Germinal center (tissue), 1 donor: ENCODE measurements around the gene KCNK3.

Experiments used
- DNase-seq: peaks from one replicate; pipeline ENCODE4 v3.0.0; 2012; ENCODE audit warnings: mixed read lengths, low spot score

The KCNK3 gene

GRCh38 chr2:26691881-26692278 is 642 bp upstream of the KCNK3 start:
- no peak for DNase-seq

GRCh38 chr2:26692897-26693849 is 651 bp downstream of the KCNK3 start:
- DNase-seq = no peak

GRCh38 chr2:26694001-26694400 is 1.5 kb downstream of the KCNK3 start:
- DNase-seq = no peak

- DNase-seq = no peak
These were observed 3.9 kb downstream of the KCNK3 start for GRCh38 chr2:26696351-26696816.

- DNase-seq = no peak
These were observed 4.9 kb downstream of the KCNK3 start for GRCh38 chr2:26697425-26697824.

- no peak for DNase-seq
These were observed 6.8 kb downstream of the KCNK3 start for GRCh38 chr2:26699295-26699694.

- DNase-seq = no peak
These were observed 7.6 kb downstream of the KCNK3 start for GRCh38 chr2:26700078-26700477.

GRCh38 chr2:26701596-26701995 is 9.1 kb downstream of the KCNK3 start:
- no peak for DNase-seq

- DNase-seq = no peak
These were observed 9.5 kb downstream of the KCNK3 start for GRCh38 chr2:26702025-26702424.

GRCh38 chr2:26704441-26704977 is 12.0 kb downstream of the KCNK3 start:
- DNase-seq = no peak

GRCh38 chr2:26705126-26705525 is 12.6 kb downstream of the KCNK3 start:
- no peak for DNase-seq

GRCh38 chr2:26706093-26706492 is 13.6 kb downstream of the KCNK3 start:
- no peak for DNase-seq

- DNase-seq = no peak
These were observed 14.3 kb downstream of the KCNK3 start for GRCh38 chr2:26706616-26707473.

- DNase-seq = no peak
These were observed 15.2 kb downstream of the KCNK3 start for GRCh38 chr2:26707747-26708146.

- DNase-seq = no peak
These were observed 15.9 kb downstream of the KCNK3 start for GRCh38 chr2:26708457-26708856.

GRCh38 chr2:26709323-26710110 is 17.0 kb downstream of the KCNK3 start:
- no peak for DNase-seq

- DNase-seq = no peak
These were observed 17.6 kb downstream of the KCNK3 start for GRCh38 chr2:26710145-26710544.

GRCh38 chr2:26710743-26711456 is 18.4 kb downstream of the KCNK3 start:
- DNase-seq = no peak

- DNase-seq = no peak
These were observed 19.1 kb downstream of the KCNK3 start for GRCh38 chr2:26711457-26712161.
